Glomerular visceral epithelial cell (primary cell): ENCODE results near the gene SCG3.
"Not testable (repeated sequence)": the region's sequence is repeated elsewhere in the genome, so short reads cannot be mapped to it uniquely, and the experiment has no call there.

Source experiments
- DNase-seq: peaks from one replicate; pipeline ENCODE4 v3.0.0-alpha.2; 2016; ENCODE audit errors: extremely low spot score

SCG3 gene

GRCh38 chr15:51681303-51681963 lies at the start of gene SCG3:
Gene SCG3 (plus strand): TSS chr15:51681503. CDS start chr15:51681756, 253 bp downstream.
- DNase-seq, result peak; percentile 51

GRCh38 chr15:51634591-51635198 lies 46.6 kb upstream of the SCG3 start:
- no peak for DNase-seq

DNA sequence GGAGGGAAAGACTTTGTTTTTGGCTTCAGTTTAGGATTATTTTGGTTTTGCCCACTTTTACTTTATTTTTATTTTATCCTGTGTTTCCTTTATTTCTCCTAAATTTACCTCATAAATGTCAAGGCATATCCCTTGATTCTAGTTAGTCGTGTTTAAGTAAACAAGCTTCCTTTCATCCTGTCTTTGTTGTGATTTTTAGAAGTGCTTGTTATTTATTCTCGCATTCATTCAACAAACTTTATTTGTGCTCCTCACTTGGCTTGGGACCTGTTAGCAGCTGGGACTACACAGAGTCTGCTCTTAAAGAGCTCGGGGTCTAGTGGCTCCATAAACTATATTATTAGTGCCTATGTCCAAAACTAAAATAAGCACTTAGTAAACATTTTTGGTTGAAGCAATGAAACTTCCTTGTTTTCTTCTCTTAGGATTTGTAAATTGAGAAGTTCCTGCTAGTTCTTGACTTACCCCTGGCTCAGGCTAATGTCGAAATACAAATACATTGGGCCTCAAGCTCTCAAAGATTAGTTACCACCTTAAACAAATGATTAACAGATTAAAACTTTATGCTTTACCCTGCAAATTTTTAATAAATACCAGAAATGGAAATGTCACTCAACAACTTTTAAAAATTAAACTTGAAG lies 39.7 kb upstream of the SCG3 start:
- no peak for DNase-seq

- DNase-seq, result no peak
Measured at GRCh38 chr15:51642696-51643095, 38.6 kb upstream of the SCG3 start.

DNA sequence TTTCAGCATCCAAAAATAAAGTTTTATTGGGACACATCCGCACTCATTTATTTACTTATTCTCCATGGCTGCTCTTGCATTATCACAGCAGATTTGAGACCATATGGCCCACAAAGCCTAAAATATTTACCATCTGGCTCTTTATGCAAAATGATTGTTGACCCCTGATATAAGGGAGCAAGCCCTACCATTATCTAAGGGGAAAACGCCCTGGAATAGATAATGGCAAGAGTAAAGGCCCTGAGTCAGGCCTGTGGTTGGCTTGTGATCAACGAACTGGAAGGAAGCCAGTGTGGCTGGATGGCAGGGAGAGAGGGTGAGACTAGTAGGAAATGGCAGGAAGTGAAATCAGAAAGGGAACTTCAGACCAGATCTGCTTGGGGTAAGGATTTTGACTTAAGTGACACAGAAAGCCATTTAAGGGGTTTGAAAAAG lies 34.2 kb upstream of the SCG3 start:
- peak; percentile 81 for DNase-seq

DNA sequence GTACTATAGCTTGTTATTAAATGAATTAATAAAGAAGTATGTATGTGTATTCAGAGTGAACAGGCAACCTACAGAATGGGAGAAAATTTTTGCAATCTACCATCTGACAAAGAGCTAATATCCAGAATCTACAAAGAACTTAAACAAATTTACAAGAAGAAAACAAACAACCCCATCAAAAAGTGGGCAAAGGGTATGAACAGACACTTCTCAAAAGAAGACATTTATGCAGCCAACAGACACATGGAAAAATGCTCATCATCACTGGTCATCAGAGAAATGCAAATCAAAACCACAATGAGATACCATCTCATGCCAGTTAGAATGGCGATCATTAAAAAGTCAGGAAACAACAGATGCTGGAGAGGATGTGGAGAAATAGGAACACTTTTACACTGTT lies 33.2 kb upstream of the SCG3 start:
- not testable (repeated sequence) for DNase-seq

- DNase-seq, result not testable (repeated sequence)
Measured at GRCh38 chr15:51648643-51649042, 32.7 kb upstream of the SCG3 start.

DNA sequence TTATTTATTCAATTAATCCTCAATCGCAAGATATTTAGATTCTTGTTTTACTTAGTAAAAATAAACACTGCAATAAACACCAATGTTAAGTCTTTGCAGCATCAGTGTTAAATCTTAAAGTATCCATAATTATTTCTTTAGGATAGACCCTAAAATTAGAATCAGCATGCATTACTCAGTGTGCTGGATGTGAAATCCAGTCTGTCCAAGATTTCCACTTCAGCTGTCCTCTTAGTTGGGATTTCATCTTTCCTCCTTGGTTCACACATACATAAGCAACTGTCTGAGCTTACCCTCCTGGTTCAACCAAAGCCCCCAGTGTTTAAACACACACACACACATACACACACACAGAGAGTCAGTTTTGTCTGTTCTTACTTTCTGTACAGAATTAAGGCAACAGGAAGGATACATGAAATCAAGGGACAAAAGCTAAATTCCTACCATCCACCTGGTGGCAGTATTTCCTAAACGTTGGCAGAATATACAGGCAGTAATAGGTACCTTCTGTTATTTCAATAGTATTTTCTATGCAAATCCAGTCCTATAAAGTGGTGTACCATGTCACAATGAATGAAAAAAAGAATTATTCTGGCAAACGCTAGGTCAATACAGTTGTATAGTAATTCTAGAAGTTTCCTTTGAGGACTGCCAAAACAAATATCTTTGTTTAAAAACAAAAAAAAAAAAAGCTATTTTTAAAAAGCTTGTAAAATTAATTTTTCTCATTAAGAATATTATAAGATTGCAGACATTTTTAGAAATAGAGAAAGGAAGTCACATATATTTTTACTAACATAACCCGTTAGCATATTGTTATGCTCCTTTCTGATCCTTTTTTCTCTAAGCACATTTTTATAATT lies 31.4 kb upstream of the SCG3 start:
- peak; percentile 69 for DNase-seq

DNA sequence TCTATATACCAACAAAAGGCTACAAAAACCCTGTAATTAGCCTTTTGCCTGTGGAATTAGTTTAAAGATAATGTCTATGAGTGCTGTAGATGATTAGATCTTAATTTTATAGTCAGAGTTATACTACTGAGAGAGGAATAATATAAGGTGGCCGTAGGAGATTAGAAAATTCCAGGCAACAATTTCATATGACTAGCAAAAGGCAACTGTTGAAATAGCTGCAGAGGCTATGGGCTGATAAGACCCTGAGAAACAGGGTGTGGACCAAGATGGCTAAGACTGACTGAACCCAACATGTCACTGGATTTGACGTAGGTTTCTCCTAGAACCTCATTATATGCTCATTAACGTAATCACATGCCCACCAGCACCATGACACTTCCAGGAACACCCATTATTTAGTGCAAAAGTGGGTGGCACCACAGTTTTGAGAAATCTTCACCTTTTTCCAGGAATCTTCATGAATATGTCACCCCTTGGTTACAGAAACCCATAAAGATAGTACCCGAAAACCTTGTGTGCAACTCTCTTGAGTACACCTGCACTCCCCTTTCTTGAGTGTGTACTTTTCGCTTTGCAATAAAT lies 29.1 kb upstream of the SCG3 start:
- DNase-seq, result no peak

- DNase-seq, result not testable (repeated sequence)
Measured at GRCh38 chr15:51655401-51656057, 25.8 kb upstream of the SCG3 start.

DNA sequence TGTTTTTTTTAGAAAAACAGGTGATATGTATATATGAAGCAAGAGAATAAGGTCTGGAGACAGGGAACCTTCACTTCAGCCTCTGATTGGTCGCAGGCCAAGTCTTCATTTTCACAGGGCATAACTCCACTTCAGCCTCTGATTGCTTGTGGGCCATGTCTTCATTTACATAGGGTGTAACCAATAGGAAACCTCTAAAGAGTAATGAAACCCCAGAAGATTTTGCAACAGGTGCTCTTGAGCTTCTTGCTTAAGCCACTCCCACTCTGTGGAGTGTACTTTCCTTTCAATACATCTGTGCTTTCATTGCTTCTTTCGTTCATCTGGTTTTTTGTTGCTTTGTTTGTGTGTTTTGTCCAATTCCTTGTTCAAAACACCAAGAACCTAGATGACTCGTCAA lies 22.6 kb upstream of the SCG3 start:
- DNase-seq, result no peak

GRCh38 chr15:51661072-51661471 lies 20.2 kb upstream of the SCG3 start:
- DNase-seq, result no peak

DNA sequence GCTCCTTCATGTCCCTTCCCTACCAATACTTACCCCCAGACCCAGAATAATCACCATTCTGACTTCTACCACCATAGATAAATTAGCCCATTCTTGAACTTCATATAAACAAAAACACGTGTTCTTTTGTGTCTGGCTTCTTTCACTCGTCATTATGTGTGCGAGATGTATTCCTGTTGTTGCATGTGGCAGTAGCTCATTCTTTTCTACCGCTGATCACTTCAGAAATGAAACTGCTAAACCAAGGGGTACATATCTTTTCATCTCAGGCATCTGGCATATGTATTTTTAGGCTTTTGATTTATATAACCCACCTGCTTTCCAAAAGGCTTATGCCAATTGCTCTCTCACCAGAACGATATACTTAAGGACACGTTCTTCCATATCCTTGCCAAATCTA lies 13.8 kb upstream of the SCG3 start:
- DNase-seq, result no peak

DNA sequence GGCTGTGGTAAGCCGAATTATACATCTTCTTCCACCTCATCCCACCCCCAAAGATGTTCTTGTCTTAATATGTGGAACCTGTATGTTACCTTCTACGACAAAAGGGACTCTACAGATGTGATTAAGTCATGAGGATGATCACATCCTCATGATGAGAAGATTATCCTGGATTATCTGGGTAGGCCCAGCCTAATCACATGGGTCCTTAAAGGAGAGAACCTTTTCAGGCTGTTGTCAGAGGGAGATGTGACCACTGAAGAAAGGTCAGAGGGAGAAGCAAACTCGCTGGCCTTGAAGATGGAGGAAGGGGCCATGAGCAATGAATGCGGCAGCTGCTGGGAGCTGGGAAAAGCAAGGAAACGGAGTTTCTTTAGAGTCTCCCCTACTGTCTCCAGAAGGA lies 12.9 kb upstream of the SCG3 start:
- DNase-seq, result no peak

- no peak for DNase-seq
Measured at GRCh38 chr15:51669381-51669780, 11.9 kb upstream of the SCG3 start.

- no peak for DNase-seq
Measured at GRCh38 chr15:51672155-51672687, 9.1 kb upstream of the SCG3 start.

GRCh38 chr15:51672913-51673857 lies 8.1 kb upstream of the SCG3 start:
- no peak for DNase-seq

DNA sequence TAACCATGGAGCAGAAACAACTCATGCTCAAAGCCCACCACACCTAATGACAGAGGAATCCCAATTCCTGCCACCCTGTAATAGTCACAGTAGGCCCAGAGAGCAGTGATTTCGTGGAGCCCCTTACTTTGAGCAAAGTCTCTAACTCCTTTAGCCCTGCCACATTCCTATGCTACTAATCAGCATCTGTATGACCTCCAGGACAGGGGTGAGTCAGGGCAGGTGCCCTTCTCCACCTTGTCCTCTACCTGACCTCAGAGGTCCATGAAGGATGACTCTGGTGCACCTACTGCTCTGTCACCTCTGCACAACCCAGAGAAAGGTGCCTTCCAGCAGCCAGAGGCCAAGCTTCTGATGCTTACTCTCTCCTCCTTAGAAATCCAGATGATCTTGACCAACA lies 6.1 kb upstream of the SCG3 start:
- no peak for DNase-seq

DNA sequence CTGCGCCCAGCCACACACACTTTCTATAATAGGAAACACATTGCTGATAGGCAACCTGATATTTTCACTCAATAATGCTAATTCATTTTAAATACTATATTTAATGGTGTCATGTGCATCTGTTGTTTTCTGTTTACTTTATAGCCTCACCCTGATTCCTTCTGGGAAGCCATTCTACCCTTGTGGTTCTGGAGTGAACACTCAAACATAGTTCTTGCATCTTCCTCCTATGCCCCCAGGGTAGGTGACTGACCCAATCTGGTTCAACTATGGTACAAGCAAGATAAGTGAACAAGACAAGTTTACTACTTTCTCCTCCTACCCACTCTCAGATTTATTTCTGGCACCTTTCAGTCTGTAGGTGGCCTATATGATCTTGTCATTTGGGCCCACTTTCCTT lies 4.3 kb upstream of the SCG3 start:
- no peak for DNase-seq

GRCh38 chr15:51677452-51677851 lies 3.9 kb upstream of the SCG3 start:
- no peak for DNase-seq
